GM19240 (cell line): ENCODE data around the gene PNMA1.

ENCODE experiments used
- DNase-seq: peaks from one replicate; pipeline ENCODE4 v3.0.0; 2011; ENCODE audit warnings: low spot score; ENCODE audit not compliant: insufficient read length

Gene PNMA1

GRCh38 chr14:73738518-73739173, 24.5 kb upstream of the PNMA1 start:
- DNase-seq: no peak

DNA sequence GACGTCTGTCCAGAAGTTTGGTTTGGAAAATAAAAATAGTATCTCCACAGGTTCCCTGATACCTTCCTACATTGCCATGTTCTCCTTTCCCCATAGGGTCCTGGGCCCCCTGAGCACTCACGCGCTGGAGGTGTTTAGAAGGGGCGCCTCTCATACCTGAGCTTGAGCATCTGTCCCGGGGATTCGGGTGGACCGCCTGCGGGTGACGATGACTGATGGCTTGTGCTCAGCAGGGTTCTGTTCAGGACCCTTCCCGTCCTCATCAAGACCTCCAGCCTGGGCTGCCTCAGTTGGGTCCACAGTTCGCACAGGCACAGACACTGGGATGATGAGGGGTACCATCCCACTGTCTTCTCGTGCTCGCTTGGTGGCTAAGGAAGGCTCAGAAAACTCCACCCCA, 22.7 kb upstream of the PNMA1 start:
- DNase-seq: no peak

DNA sequence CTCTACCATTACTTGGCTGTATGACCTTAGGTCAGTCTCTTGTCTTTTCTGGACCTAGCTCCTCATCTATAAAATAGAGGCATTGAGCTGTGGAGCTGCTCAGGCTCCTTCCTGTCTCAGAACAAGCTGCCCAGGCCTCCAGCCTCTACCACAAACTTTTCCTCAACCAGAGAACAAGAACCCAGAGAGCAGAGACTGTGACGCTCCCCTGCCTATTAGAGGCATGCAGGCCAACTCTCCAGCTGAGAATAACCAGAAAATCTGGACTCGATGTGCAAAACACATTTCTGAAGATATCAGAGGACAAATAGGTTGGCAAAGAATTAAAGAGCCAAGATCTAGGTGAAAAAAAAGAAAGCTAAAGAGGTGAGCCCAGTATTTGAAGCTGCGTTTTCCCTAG, 17.8 kb upstream of the PNMA1 start:
- no peak for DNase-seq

GRCh38 chr14:73731111-73731510, 16.9 kb upstream of the PNMA1 start:
- no peak for DNase-seq

- DNase-seq: no peak
These were observed 15.5 kb upstream of the PNMA1 start for GRCh38 chr14:73729556-73730265.

GRCh38 chr14:73728717-73729330, 14.6 kb upstream of the PNMA1 start:
- peak; percentile 88 for DNase-seq

DNA sequence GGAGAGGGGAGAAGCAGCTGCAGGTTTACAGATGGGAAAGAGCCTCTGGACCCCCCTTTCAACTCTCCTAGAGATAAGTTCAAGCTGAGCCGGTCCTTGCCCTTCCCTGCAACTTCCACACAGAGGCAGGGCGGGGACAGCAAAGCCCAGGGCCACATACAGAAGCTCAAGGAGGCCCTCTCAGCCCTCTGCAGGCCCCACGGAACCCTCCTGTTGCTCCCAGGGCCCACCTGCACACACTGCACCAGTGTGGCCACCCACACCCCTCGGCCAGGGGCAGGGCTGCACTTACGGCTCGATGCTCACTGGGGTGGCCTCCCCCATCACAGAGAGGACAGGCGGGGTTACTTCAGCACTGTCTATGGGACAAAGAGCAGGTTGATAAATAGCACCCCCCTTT, 13.0 kb upstream of the PNMA1 start:
- DNase-seq: no peak

DNA sequence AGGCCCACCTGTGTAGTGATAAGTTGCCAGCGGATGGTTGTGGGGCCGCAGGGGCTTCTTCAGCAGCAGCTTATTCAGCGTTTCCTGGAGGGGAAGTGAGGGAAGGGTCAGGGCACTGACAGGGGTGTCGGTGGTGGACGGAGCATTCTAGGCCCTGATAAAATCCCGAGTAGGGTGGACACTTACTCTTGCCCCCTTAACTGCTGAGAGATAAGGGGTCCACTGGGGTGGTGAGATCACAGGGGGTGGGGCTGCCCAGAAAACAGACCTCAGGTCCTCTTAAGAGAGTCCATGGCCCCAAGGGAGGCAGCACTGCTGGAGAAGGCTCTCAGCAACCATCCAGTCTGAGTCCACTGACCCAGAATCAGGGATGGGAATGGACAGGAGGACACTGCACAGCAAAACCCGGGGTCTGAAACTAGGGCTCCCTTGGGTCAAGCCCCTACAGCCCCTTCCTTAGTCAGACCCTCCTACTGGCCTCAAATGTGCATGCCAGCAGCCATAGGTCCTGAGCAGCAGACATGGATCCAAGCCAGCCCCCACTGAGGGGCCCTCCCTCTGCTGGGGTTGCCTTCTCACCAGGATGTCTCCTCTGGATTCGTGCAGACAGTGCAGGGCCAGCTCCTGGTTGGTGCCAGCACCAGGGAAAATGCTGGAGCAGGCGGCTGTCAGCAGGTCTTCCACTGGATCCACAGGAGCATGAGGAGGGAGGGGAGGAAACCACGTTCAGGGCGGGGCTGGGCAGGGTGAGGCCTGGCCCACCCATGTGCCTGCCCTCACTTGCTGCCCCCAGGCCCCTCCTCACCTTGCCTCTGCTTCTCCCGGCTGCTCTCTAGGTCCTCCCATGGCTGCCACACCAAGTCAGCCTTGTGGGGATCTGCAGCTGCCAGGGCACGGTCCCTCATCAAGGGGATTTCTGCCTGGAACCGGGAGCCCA, 12.1 kb upstream of the PNMA1 start:
- DNase-seq: no peak

GRCh38 chr14:73725116-73726024, 11.2 kb upstream of the PNMA1 start:
- DNase-seq: no peak

DNA sequence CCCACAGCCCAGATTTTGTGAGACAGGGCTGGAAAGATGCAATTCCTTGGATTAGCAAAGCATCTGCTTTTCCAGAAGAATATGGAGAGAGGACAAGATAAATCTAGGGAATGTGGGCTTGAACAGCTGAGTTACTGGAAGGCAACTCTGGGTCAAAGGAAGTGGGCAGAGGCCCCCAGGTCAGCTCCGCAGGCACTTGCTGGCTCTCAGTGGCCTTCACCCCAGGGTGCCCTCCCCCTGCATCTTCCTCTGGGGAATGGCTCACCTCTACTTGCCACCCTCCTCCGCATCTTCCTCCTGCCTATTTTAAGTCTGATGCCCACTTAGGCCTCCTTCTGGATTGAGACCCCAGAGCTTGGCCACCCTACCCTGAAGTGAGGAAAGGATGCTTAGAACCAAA, 10.5 kb upstream of the PNMA1 start:
- no peak for DNase-seq

DNA sequence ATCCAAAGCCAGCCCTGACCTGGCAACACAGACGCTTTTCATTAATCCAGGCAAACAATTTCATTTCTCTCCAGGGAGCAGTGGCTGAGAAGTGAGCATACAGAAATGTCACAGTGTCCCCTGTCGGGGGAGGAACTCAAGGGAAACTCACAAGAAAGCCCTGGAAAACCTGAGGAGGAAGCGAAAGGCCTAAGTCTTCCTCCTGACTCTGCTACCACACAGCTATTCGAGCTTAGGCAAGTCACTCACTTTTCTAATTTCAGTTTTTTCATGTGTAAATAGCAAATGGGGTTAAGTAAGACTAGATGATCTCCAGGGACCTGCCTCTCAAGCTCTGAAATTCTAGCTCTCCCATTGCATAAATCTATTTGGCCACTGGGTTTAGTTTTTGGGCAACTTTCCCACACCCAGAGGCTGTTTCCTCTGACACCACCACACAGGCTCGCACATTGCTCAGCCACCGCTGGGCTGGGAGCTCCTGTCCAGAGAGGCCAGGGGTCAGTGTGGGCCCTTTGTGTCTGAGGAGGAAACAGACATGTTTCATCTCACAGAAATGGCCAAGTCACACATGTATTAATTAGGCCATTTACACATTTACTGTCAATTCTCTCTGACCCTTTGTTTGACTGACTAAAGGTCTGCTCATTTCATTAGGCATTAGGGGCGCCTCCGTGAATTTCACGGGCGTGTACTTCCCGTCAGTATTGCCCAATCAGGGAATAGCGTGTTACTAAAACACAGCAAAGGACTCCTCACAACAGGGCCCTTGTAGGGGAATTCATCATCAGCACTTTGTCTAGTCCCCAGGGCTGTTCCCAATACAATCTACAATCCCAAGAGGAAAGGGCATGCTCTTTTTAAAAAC, 9.8 kb upstream of the PNMA1 start:
- no peak for DNase-seq

- DNase-seq: no peak
These were observed 9.2 kb upstream of the PNMA1 start for GRCh38 chr14:73723406-73723796.

GRCh38 chr14:73722581-73722980, 8.4 kb upstream of the PNMA1 start:
- no peak for DNase-seq

DNA sequence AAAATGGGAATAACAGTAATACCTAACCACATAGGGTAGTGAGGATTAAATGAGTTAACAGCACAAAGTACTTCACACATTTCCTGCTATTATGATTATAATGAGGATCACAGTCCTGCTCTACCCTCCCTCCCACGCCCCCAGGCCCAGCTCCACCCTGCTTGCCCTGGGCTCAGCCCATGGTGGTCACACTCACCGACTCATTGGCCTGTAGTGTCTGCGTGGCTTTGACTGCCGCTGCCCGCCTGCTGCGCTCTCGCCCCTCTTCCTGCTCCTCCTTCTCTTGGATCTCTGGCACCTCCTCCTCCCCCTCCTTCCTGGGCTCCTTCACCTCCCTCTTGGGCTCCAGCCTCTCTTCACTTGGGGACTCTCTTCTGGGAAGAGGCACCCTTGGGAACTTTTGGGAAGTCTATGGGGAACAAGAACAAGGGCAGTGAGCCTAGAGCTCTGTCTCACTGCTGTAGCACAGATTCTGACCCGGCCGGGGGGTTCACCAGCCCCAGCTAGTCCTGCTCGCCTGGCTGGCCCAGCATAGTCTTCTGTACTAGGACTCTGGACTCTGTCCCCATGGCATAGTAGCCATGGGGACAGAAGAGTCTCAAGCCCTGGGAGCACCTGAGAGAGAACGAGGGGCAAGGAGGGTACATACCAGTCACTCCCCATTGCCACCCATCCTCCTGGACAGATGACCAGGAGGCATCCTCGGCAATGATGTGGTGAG, 7.1 kb upstream of the PNMA1 start:
- no peak for DNase-seq

DNA sequence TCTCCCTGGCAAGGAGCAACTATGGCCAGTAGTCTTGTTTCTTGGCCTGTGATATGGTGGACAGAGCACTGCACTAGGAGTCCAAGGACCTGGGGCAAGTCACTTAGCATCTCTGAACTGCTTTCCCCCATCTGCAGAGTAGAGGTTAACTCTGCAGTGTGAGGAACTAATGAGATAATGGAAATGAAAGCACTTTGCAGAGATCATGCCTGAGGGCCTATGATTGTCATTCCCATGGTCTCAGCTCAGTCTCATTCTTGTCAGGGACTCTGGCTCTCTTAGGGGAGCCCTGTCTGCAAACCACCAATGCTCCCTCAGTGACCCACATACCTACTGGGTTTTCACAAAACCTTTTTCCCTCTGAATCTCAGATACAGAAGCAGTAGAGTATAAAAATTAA, 6.5 kb upstream of the PNMA1 start:
- DNase-seq: no peak

DNA sequence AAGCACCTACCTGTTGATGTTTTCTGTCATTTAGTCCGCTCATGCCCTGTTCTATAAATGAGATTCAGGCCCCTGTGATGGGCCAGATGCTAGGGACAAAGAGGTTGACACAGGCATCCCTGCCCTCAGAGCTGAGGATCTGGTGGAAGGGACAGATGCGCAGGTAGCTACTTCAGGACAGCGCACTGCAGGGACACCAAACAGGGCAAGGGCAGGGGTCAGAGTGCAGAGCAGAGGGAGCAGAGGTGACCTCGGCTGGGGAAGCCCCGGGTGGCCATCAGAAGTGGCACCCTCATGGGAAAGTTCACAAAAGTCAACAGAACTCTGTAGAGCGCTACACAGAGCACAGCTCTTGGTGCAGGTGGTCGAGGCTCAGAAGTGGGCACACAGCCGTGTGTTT, 5.6 kb upstream of the PNMA1 start:
- DNase-seq: no peak

DNA sequence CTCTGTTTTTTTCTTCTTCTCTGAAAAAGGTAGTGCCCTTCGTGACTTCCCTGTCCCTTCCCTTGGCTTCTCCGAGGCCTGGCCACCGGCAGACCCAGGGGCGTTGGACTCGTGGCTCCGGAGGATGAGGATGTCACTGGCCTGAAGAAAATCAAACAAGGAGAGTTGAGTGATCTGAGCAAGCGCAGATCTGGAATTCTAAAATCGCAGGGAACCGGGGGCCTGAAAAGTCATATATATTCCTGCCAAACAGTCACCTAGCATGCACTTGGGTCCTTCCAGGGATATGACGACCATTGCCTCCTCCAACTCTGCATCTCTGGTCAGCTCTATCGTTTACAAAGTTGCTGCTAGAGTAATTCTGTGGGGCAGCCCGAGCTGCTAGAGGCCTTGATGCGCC, 5.2 kb upstream of the PNMA1 start:
- no peak for DNase-seq

GRCh38 chr14:73718418-73719251, 4.5 kb upstream of the PNMA1 start:
- DNase-seq: no peak
